CD4-positive, alpha-beta T cell (primary cell): Measurements from ENCODE around the gene ELAPOR1. TPM values are rescaled to one million over a fixed set of nuclear protein-coding genes. Genes with fewer than 3 reads are reported as not detected.

Source experiments
- ATAC-seq: fragments of 200-7000 bp; cut with Tn5 transposase; one replicate; pipeline ENCODE4 v1.10.0; 2022; ENCODE audit warnings: mild to moderate bottlenecking; ENCODE audit not compliant: poor library complexity
- CTCF ChIA-PET: fragments of 350-600 bp; sonication (Branson Sonifier 250); formaldehyde crosslinking; loops from one replicate; lab custom pipeline; 2021; ENCODE audit warnings: antibody characterized with exemption, inconsistent platforms; lab: Charles Lee
- POLR2A ChIA-PET: fragments of 350-600 bp; sonication (Branson Sonifier 250); formaldehyde crosslinking; loops from one replicate; lab custom pipeline; 2021; ENCODE audit warnings: antibody characterized with exemption, inconsistent platforms; lab: Charles Lee
- DNase-seq, 14 experiments: peaks; one replicate each; pipeline ENCODE4 v3.0.0-alpha.2; 2013 to 2020; ENCODE audit warnings: mixed read lengths in 2 of 14
- H3K27ac ChIP-seq, 2 donors: one replicate each; pipeline versions ENCODE4 v1.5.1 to v1.7.0; 2013; ENCODE audit warnings: low read length in 2 of 2, low read depth in 1 of 2, mild to moderate bottlenecking in 1 of 2
- H3K27me3 ChIP-seq, 2 experiments: 1 replicate in 1 of 2; 2 replicates in 1 of 2; pipeline versions ENCODE4 v1.6.1 to v1.7.0; 2013; ENCODE audit warnings: low read length in 2 of 2, control low read depth in 1 of 2, mild to moderate bottlenecking in 1 of 2, moderate library complexity in 1 of 2; ENCODE audit not compliant: insufficient read depth in 2 of 2, control insufficient read depth in 1 of 2
- H3K36me3 ChIP-seq: one replicate; pipeline ENCODE4 v1.6.1; 2013; ENCODE audit warnings: low read length, control low read depth; ENCODE audit not compliant: insufficient read depth
- H3K4me1 ChIP-seq: one replicate; pipeline ENCODE4 v1.6.1; 2013; ENCODE audit warnings: low read length, control low read depth; ENCODE audit not compliant: insufficient read depth
- H3K4me3 ChIP-seq: one replicate; pipeline ENCODE4 v1.5.1; 2013; ENCODE audit warnings: mild to moderate bottlenecking, low read length, moderate library complexity
- H3K9me3 ChIP-seq, 2 experiments: 1 replicate in 1 of 2; 2 replicates in 1 of 2; pipeline versions ENCODE4 v1.6.1 to v1.7.0; 2013; ENCODE audit warnings: low read length in 2 of 2, mild to moderate bottlenecking in 2 of 2, control low read depth in 1 of 2, moderate library complexity in 1 of 2; ENCODE audit not compliant: control insufficient read depth in 1 of 2, insufficient read depth in 1 of 2
- H3K27ac Mint-ChIP-seq: one replicate; pipeline ENCODE4 v1.8.0; 2020; ENCODE audit warnings: mixed read lengths
- H3K27me3 Mint-ChIP-seq: one replicate; pipeline ENCODE4 v1.8.0; 2021; ENCODE audit warnings: mixed read lengths
- H3K36me3 Mint-ChIP-seq: one replicate; pipeline ENCODE4 v1.8.0; 2021; ENCODE audit warnings: low read depth, mixed read lengths
- H3K4me1 Mint-ChIP-seq: one replicate; pipeline ENCODE4 v1.8.0; 2021; ENCODE audit warnings: low read depth, mixed read lengths
- H3K4me3 Mint-ChIP-seq: one replicate; pipeline ENCODE4 v1.8.0; 2020; ENCODE audit warnings: mild to moderate bottlenecking, mixed read lengths
- H3K9me3 Mint-ChIP-seq: one replicate; pipeline ENCODE4 v1.8.0; 2020; ENCODE audit warnings: mixed read lengths
- CTCF ChIP-seq: fragments of 200-600 bp; IDR thresholded peaks from one replicate; pipeline ENCODE4 v1.8.0; 2022; ENCODE audit warnings: antibody characterized with exemption, mild to moderate bottlenecking
- intact Hi-C, 2 experiments: fragments of 100-400 bp; cut with DNase I in 1 of 2; cut with micrococcal nuclease in 1 of 2; formaldehyde crosslinking; loops; one replicate each; pipeline versions ENCODE4 v1.15.1 to v1.9.0; 2023 to 2025; cut with DNase I, micrococcal nuclease
- total RNA-seq, 174 experiments: library from RNA in 2 of 174; stranded (reverse) in 2 of 174; gene quantifications; one replicate each; pipeline ENCODE4 v1.2.3 and lab custom pipeline; 2021 to 2026

ELAPOR1 gene
- total RNA-seq, 2 experiments from 2014 or later: 14.2 to 16.1 TPM

GRCh38 chr1:109112056-109112651 is 1.8 kb upstream of the ELAPOR1 start:
- peaks cover 9% of the 10 kb centered on the region for H3K27me3 Mint-ChIP-seq
- Histone ChIP-seq H3K4me3 (peak overlapping the region; percentile 63), H3K27me3 (no peaks in the 10 kb centered on the region), H3K4me1 (peaks cover 26% of the 10 kb centered on the region), H3K27ac (peak overlapping the region in 1 of 2 donors; percentile 51), H3K36me3 (no peaks in the 10 kb centered on the region), H3K9me3 (no peaks in the 10 kb centered on the region)
- no peak for TF ChIP-seq CTCF
- H3K9me3 Mint-ChIP-seq: no peaks in the 10 kb centered on the region
- ATAC-seq (peak; percentile 15), DNase-seq (peak in 4 of 14 experiments; percentile 12 to 66 (median 50))
- peak overlapping the region; percentile 98 for H3K27ac Mint-ChIP-seq
- ChIA-PET POLR2A (interaction anchor here (1.0 to 6.9 kb wide), 7 partner anchors 12 to 420 kb away, joined by 3 to 126 read pairs (median 8); partner anchors contain the start of genes PRPF38B, SARS1, TAF13 and TMEM167B), CTCF (interaction anchor here (0.7 to 8.0 kb wide), 18 partner anchors 11 to 552 kb away, joined by 3 to 104 read pairs (median 4); partner anchors contain the start of genes CLCC1, EEIG2, TAF13 and TMEM167B)
- H3K4me1 Mint-ChIP-seq: peaks cover 31% of the 10 kb centered on the region
- H3K4me3 Mint-ChIP-seq: peak overlapping the region; percentile 94
- intact Hi-C loops: loop anchor here (1.0 to 10.0 kb wide), 16 partner anchors 12 to 595 kb away; partner anchors contain the start of genes CLCC1 (in 2 of the 2), PRPF38B (in 2 of the 2), SARS1 (in 2 of the 2) and ATXN7L2 (in 1 of the 2)
- peaks cover 12% of the 10 kb centered on the region for H3K36me3 Mint-ChIP-seq

GRCh38 chr1:109112652-109113285 is 1.1 kb upstream of the ELAPOR1 start:
- Mint-ChIP-seq H3K4me1 (peaks cover 31% of the 10 kb centered on the region), H3K9me3 (no peaks in the 10 kb centered on the region), H3K36me3 (peaks cover 12% of the 10 kb centered on the region), H3K27me3 (peaks cover 9% of the 10 kb centered on the region), H3K27ac (peak overlapping the region; percentile 98), H3K4me3 (peak overlapping the region; percentile 94)
- Histone ChIP-seq H3K9me3 (no peaks in the 10 kb centered on the region), H3K27ac (peak overlapping the region in 1 of 2 donors; percentile 51), H3K4me1 (peaks cover 26% of the 10 kb centered on the region), H3K4me3 (peak overlapping the region; percentile 63), H3K36me3 (no peaks in the 10 kb centered on the region), H3K27me3 (no peaks in the 10 kb centered on the region)
- ChIA-PET POLR2A (interaction anchor here (0.6 to 6.9 kb wide), 9 partner anchors 13 to 421 kb away, joined by 3 to 126 read pairs (median 8); partner anchors contain the start of genes PRPF38B, SARS1, TAF13 and TMEM167B), CTCF (interaction anchor here (0.6 to 8.0 kb wide), 22 partner anchors 8 to 553 kb away, joined by 3 to 104 read pairs (median 4); partner anchors contain the start of genes CLCC1, EEIG2, TAF13 and TMEM167B)
- ATAC-seq (peak; percentile 52), DNase-seq (peak; percentile 84 to 94 (median 89))
- peak; percentile 93 for TF ChIP-seq CTCF
- intact Hi-C loops: loop anchor here (1.0 to 10.0 kb wide), 16 partner anchors 12 to 595 kb away; partner anchors contain the start of genes CLCC1 (in 2 of the 2), PRPF38B (in 2 of the 2), SARS1 (in 2 of the 2) and ATXN7L2 (in 1 of the 2)

- CTCF ChIA-PET: interaction anchor here (1.1 to 8.0 kb wide), 3 partner anchors 14 to 24 kb away, joined by 3 to 104 read pairs (median 32); partner anchors contain the start of gene TMEM167B
- intact Hi-C loops: loop anchor here (5.0 to 10.0 kb wide), 9 partner anchors 72 to 597 kb away; partner anchors contain the start of genes SARS1 (in 2 of the 2), ATXN7L2 (in 1 of the 2), CLCC1 (in 1 of the 2) and PRPF38B (in 1 of the 2)
- Mint-ChIP-seq H3K4me1 (peaks cover 31% of the 10 kb centered on the region), H3K27me3 (peaks cover 9% of the 10 kb centered on the region), H3K36me3 (peaks cover 12% of the 10 kb centered on the region), H3K27ac (peak overlapping the region; percentile 98), H3K9me3 (no peaks in the 10 kb centered on the region), H3K4me3 (peak overlapping the region; percentile 94)
- no peak for DNase-seq
- Histone ChIP-seq H3K9me3 (no peaks in the 10 kb centered on the region), H3K27ac (peak overlapping the region in 1 of 2 donors; percentile 16), H3K4me1 (peaks cover 26% of the 10 kb centered on the region), H3K36me3 (no peaks in the 10 kb centered on the region), H3K27me3 (no peaks in the 10 kb centered on the region), H3K4me3 (peak overlapping the region; percentile 63)
- POLR2A ChIA-PET: interaction anchor here (0.5 to 6.9 kb wide), 6 partner anchors 9 to 288 kb away, joined by 3 to 126 read pairs (median 6); partner anchors contain the start of genes SARS1 and TMEM167B
- TF ChIP-seq CTCF: no peak
- ATAC-seq: no peak
Observed at GRCh38 chr1:109114342-109114674, 393 bp downstream of the ELAPOR1 start.
